Spleen (tissue), 11 donors: ENCODE results near the gene GAREM1. TPM values are rescaled to one million over a fixed set of nuclear protein-coding genes. Genes with fewer than 3 reads are reported as not detected.

Experiments used
- DNase-seq: peaks from one replicate; pipeline ENCODE4 v3.0.0-alpha.2; 2020
- H3K27ac ChIP-seq, 8 donors: fragments of 200-600 bp; sonication (generic) in 7 of 8; 1 replicate in 4 of 8; 2 replicates in 4 of 8; pipeline versions ENCODE4 v1.5.0 to v1.8.0; 2016 to 2021; ENCODE audit warnings: inconsistent platforms in 4 of 8, mild to moderate bottlenecking in 4 of 8, moderate library complexity in 1 of 8
- H3K27me3 ChIP-seq, 7 donors: fragments of 200-600 bp; sonication (generic) in 6 of 7; replicated peaks in 1 of 7; 1 replicate in 4 of 7; 2 replicates in 3 of 7; pipeline versions ENCODE4 v1.5.0 to v1.8.0; 2016 to 2021; ENCODE audit warnings: inconsistent platforms in 3 of 7, mild to moderate bottlenecking in 1 of 7
- H3K36me3 ChIP-seq, 6 donors: fragments of 200-600 bp; sonication (generic) in 5 of 6; 1 replicate in 4 of 6; 2 replicates in 2 of 6; pipeline versions ENCODE4 v1.5.0 to v1.8.0; 2016 to 2021; ENCODE audit warnings: inconsistent platforms in 2 of 6
- H3K4me1 ChIP-seq, 6 donors: fragments of 200-600 bp; sonication (generic) in 5 of 6; 1 replicate in 3 of 6; 2 replicates in 3 of 6; pipeline versions ENCODE4 v1.5.0 to v1.8.0; 2016 to 2021; ENCODE audit warnings: inconsistent platforms in 3 of 6
- H3K4me3 ChIP-seq, 8 donors: fragments of 200-600 bp; sonication (generic) in 7 of 8; 1 replicate in 4 of 8; 2 replicates in 4 of 8; pipeline versions ENCODE4 v1.5.0 to v1.8.0; 2016 to 2021; ENCODE audit warnings: inconsistent platforms in 4 of 8, mild to moderate bottlenecking in 4 of 8, moderate library complexity in 2 of 8
- H3K9me3 ChIP-seq, 8 donors: fragments of 200-600 bp; sonication (generic) in 7 of 8; 1 replicate in 4 of 8; 2 replicates in 4 of 8; pipeline versions ENCODE4 v1.5.0 to v1.8.0; 2016 to 2021; ENCODE audit warnings: inconsistent platforms in 4 of 8
- POLR2A ChIP-seq, 3 donors: fragments of 450-650 bp; IDR thresholded peaks; one replicate each; pipeline ENCODE4 v1.5.1; 2017; ENCODE audit warnings: antibody characterized with exemption in 3 of 3, mild to moderate bottlenecking in 1 of 3
- POLR2AphosphoS5 ChIP-seq, 3 donors: sonication (generic); formaldehyde crosslinking; IDR thresholded peaks; one replicate each; pipeline ENCODE4 v1.5.1; 2017; ENCODE audit warnings: antibody characterized with exemption in 3 of 3
- WGBS, 5 donors: extraction: QIAGEN DNeasy Blood & Tissue Kit in 3 of 5; methylation state at CpG; one replicate each; pipeline versions ENCODE4 v1.1.5 to v1.1.7; 2013 to 2018; 5-methylcytosine and 5-hydroxymethylcytosine counted together
- intact Hi-C: fragments of 100-400 bp; cut with DNase I; formaldehyde crosslinking; loops from one replicate; pipeline ENCODE4 v1.15.0; 2023; ENCODE audit warnings: low total_unique reads
- polyA plus RNA-seq, 3 donors: library from polyadenylated mRNA; stranded (reverse); fragments of 200-250 nt; gene quantifications; one replicate each; pipeline ENCODE4 v1.2.1, GENCODE V29; 2013
- total RNA-seq, 7 donors: library from RNA; depleted of rRNA in 3 of 7; stranded (reverse); fragments of >200 nt in 3 of 7; fragmentation: NEBNext Ultra II Directional in 4 of 7; extraction: Animal tissue kit (Norgen Biotek cat#: 25700) in 4 of 7; gene quantifications; one replicate each; pipeline versions ENCODE4 v1.1.0 to v1.2.1, GENCODE V29; 2016 to 2021
- TF ChIP-seq, protein P1 (sequence below), 11 experiments: fragments of 200-600 bp in 7 of 11; fragments of 450-650 bp in 4 of 11; sonication (generic) in 4 of 11; IDR thresholded peaks in 8 of 11; conservative IDR thresholded peaks in 3 of 11; 1 replicate in 7 of 11; 2 replicates in 4 of 11; pipeline versions ENCODE4 v1.4.0 to v1.8.0; 2016 to 2021; ENCODE audit warnings: antibody characterized with exemption in 11 of 11, inconsistent platforms in 4 of 11, mild to moderate bottlenecking in 1 of 11
- donor health status: healthy with polysubstance abuse.
- donor health status: DM: no; HTN: no; CAD: no; lungs with moderate emphysema.
- donor health status: DM: no; HTN: no; CAD: no.
- donor health status: Bipolar disorder and iron deficiency.
- donor health status: healthy.
- donor health status: DM: no; HTN: no; CAD: no.
- donor health status: DM: yes; HTN: yes; CAD: no.

Gene GAREM1
- total and polyA plus RNA-seq, 10 donors, result 0.20 to 8.2 (median 3.5) TPM

DNA sequence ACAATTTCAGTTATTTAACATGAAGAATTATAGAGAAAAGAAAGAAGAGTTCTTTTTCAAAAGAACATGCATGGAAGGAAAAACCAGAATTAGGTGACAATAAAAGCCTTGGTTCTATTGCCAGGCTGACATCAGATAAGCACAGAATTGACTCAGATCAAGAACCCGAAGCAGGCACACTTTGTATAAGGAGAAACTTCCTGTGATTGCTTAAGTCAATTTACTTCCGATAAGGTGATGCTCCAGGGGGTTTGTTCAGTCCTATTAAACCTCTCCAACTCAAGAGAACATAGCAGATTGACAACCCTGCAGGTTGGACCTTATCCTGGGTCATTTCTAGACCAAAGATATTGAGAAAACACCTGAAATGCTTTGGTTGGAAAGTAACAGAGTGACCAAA, 31.4 kb downstream of the GAREM1 start:
- no peaks in the 10 kb centered on the region for H3K27me3 ChIP-seq
- H3K9me3 ChIP-seq, result no peaks in the 10 kb centered on the region
- no peak for TF ChIP-seq POLR2A (IDR thresholded peaks at IDR 0.05)
- TF ChIP-seq POLR2AphosphoS5 (IDR thresholded peaks at IDR 0.05), result no peak
- TF ChIP-seq, protein P1, sequence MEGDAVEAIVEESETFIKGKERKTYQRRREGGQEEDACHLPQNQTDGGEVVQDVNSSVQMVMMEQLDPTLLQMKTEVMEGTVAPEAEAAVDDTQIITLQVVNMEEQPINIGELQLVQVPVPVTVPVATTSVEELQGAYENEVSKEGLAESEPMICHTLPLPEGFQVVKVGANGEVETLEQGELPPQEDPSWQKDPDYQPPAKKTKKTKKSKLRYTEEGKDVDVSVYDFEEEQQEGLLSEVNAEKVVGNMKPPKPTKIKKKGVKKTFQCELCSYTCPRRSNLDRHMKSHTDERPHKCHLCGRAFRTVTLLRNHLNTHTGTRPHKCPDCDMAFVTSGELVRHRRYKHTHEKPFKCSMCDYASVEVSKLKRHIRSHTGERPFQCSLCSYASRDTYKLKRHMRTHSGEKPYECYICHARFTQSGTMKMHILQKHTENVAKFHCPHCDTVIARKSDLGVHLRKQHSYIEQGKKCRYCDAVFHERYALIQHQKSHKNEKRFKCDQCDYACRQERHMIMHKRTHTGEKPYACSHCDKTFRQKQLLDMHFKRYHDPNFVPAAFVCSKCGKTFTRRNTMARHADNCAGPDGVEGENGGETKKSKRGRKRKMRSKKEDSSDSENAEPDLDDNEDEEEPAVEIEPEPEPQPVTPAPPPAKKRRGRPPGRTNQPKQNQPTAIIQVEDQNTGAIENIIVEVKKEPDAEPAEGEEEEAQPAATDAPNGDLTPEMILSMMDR (IDR thresholded peaks at IDR 0.05 in 8 of 11, conservative IDR thresholded peaks at IDR 0.05 in 3 of 11), result no peak
- H3K36me3 ChIP-seq, result no peaks in the 10 kb centered on the region
- 67 to 88% (median 75%) methylated on average over 2 of the region's 2 CpGs for WGBS, 5 donors
- no peak for DNase-seq
- no peaks in the 10 kb centered on the region for H3K4me1 ChIP-seq
- intact Hi-C loops, result no loop called here
- H3K27ac ChIP-seq, result no peak overlapping the region
- H3K4me3 ChIP-seq, result no peak overlapping the region

DNA sequence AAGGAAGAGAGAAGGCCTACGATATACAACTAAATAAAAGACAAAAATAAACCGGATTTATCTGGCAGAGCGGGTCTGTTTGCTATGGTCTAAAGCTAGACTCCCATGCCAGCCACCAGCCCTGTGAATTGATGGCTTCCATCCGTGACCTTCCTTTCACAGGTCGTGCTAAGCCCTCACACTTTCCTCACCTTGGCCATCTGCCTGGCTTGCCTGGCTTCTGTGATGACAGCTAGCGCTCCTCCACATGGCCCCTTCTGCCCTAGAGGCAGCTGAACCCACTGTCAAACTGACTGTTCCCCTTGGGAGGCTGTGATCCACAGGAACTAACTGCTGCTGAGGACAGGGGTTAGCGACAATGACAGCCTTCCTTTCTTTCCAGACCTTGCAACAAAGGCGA, 32.5 kb downstream of the GAREM1 start:
- TF ChIP-seq POLR2A (IDR thresholded peaks at IDR 0.05) (no peak), POLR2AphosphoS5 (IDR thresholded peaks at IDR 0.05) (no peak)
- TF ChIP-seq, protein P1 (IDR thresholded peaks at IDR 0.05 in 8 of 11, conservative IDR thresholded peaks at IDR 0.05 in 3 of 11), result no peak
- 76 to 87% (median 84%) methylated on average over 8 of the region's 8 CpGs for WGBS, 5 donors
- intact Hi-C loops, result no loop called here
- DNase-seq, result no peak
- no peaks in the 10 kb centered on the region for H3K9me3 ChIP-seq
- no peak overlapping the region for H3K27ac ChIP-seq
- H3K36me3 ChIP-seq, result no peaks in the 10 kb centered on the region
- H3K27me3 ChIP-seq, result no peaks in the 10 kb centered on the region
- no peaks in the 10 kb centered on the region for H3K4me1 ChIP-seq
- H3K4me3 ChIP-seq, result no peak overlapping the region

DNA sequence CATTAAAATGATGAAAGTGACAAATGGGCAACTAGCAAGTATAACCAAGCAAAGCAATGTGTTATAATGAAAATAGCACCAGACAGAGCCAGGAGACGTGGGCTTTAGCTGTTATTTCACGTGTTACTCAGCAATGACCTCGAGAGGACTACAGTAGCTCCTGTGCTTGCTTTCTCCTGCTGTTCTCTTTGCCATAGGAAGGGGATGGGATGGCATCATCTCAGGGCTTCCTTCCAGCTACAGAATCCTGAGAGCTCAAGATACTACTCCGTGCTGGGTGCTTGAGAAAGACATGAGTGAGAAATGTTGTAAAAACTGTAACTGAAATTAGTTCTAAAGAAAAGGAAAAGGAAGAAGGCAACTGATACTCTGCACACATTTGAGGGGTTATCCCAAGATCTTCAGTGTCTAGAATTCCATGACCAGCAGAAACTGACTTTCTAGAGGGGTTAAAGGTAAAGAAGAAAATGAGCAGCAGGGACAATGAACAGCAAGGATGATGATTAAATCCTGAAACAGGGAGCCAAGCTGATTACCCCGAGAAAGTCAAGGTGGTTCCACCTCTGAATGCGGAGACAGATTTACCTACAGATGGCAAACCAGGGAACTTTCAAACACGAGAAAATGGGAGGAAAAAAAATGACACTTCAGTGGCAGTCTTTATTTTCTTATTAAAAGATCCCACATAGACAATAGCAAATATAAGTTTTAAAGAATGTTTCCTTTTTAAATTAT, 33.4 kb downstream of the GAREM1 start:
- Histone ChIP-seq H3K9me3 (peaks cover 0 to 5% (median under 1%) of the 10 kb centered on the region in 8 donors), H3K27me3 (no peaks in the 10 kb centered on the region), H3K4me3 (no peak overlapping the region), H3K27ac (no peak overlapping the region), H3K36me3 (no peaks in the 10 kb centered on the region), H3K4me1 (no peaks in the 10 kb centered on the region)
- WGBS, 5 donors, result 64 to 87% (median 73%) methylated on average over 7 of the region's 7 CpGs
- no peak for DNase-seq
- intact Hi-C loops, result no loop called here
- TF ChIP-seq, protein P1 (IDR thresholded peaks at IDR 0.05 in 8 of 11, conservative IDR thresholded peaks at IDR 0.05 in 3 of 11), result no peak
- TF ChIP-seq POLR2A (IDR thresholded peaks at IDR 0.05), result no peak
- no peak for TF ChIP-seq POLR2AphosphoS5 (IDR thresholded peaks at IDR 0.05)

DNA sequence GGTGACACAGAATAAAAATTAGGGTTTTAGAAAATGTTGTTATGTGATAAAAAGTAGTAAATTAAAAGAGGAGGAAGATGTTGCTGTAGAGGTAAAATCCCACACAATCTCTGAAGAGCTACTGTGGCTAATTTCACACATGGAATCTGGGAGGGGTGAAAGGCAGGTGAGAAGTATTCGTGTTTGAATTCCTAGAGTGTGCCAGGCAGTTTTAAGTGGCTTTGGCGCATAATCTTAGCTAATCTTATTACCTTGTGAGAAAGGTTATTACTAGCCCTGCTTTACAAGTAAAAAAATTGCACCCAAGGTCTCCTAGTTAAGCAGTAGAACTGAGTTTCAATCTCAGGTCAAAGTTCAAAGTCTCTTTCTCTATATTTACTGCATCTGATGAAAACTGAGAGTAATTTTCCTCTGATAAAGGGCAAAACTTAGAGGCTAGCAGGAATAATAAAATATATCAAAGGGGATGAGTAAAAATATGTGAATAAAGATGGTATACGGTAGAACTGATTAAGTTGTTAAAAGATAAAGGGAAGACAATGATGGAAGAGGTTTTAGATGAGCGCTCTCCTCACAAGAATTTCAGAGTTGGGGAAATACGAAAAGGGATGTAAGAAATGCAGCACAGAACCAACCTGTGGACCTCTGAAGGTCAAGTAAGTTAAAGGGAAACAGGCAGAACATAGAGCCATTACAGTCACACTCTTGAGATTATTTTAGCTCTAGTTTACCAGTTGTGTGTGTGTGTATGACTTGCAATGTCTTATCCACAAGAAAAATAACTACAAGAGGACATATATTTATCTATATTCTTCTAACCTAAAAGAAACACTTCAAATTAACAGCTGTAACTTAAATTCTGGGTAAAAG, 34.8 kb downstream of the GAREM1 start:
- TF ChIP-seq, protein P1 (IDR thresholded peaks at IDR 0.05 in 8 of 11, conservative IDR thresholded peaks at IDR 0.05 in 3 of 11), result no peak
- TF ChIP-seq POLR2AphosphoS5 (IDR thresholded peaks at IDR 0.05), result no peak
- no peak for TF ChIP-seq POLR2A (IDR thresholded peaks at IDR 0.05)
- 79 to 85% (median 82%) methylated on average over 5 of the region's 5 CpGs for WGBS, 5 donors
- no peak overlapping the region for H3K4me3 ChIP-seq
- H3K4me1 ChIP-seq, result no peaks in the 10 kb centered on the region
- DNase-seq, result no peak
- no peak overlapping the region for H3K27ac ChIP-seq
- H3K9me3 ChIP-seq, result peaks cover 0 to 18% (median 14%) of the 10 kb centered on the region in 8 donors
- H3K36me3 ChIP-seq, result no peaks in the 10 kb centered on the region
- H3K27me3 ChIP-seq, result no peaks in the 10 kb centered on the region
- intact Hi-C loops, result no loop called here
